Measurements from ENCODE around the gene RDX.
"Not testable (repeated sequence)": the region's sequence is repeated elsewhere in the genome, so short reads cannot be mapped to it uniquely, and the experiment has no call there.

RDX gene

GRCh38 chr11:110305169-110306018 lies 9.0 kb upstream of the RDX start:
- DNase-seq (ENCODE audit: low spot score) = no peak

GRCh38 chr11:110303414-110303826 lies 7.0 kb upstream of the RDX start:
- DNase-seq (ENCODE audit: low spot score) = no peak

GRCh38 chr11:110301577-110301976 lies 5.2 kb upstream of the RDX start:
- no peak for DNase-seq (ENCODE audit: low spot score)

- DNase-seq (ENCODE audit: low spot score) = no peak
Measured at GRCh38 chr11:110301032-110301431, 4.6 kb upstream of the RDX start.

GRCh38 chr11:110299006-110299785 lies 2.8 kb upstream of the RDX start:
- DNase-seq (ENCODE audit: low spot score) = no peak

GRCh38 chr11:110298301-110298765 lies 1.9 kb upstream of the RDX start:
- no peak for DNase-seq (ENCODE audit: low spot score)

- DNase-seq (ENCODE audit: low spot score) = no peak
Measured at GRCh38 chr11:110297726-110298300, 1.4 kb upstream of the RDX start.

GRCh38 chr11:110297076-110297725 lies 787 bp upstream of the RDX start:
- DNase-seq (ENCODE audit: low spot score) = no peak

- no peak for DNase-seq (ENCODE audit: low spot score)
Measured at GRCh38 chr11:110295531-110296225, 736 bp downstream of the RDX start.

- no peak for DNase-seq (ENCODE audit: low spot score)
Measured at GRCh38 chr11:110295086-110295485, 1.3 kb downstream of the RDX start.

- no peak for DNase-seq (ENCODE audit: low spot score)
Measured at GRCh38 chr11:110294509-110294908, 1.9 kb downstream of the RDX start.

GRCh38 chr11:110293389-110293788 lies 3.0 kb downstream of the RDX start:
- no peak for DNase-seq (ENCODE audit: low spot score)

GRCh38 chr11:110292146-110292545 lies 4.3 kb downstream of the RDX start:
- not testable (repeated sequence) for DNase-seq (ENCODE audit: low spot score)

GRCh38 chr11:110290591-110291334 lies 5.7 kb downstream of the RDX start:
- no peak for DNase-seq (ENCODE audit: low spot score)

- DNase-seq (ENCODE audit: low spot score) = no peak
Measured at GRCh38 chr11:110289472-110289871, 6.9 kb downstream of the RDX start.

- DNase-seq (ENCODE audit: low spot score) = no peak
Measured at GRCh38 chr11:110287537-110287936, 8.9 kb downstream of the RDX start.

- no peak for DNase-seq (ENCODE audit: low spot score)
Measured at GRCh38 chr11:110286298-110287040, 9.9 kb downstream of the RDX start.

GRCh38 chr11:110283862-110284261 lies 12.6 kb downstream of the RDX start:
- no peak for DNase-seq (ENCODE audit: low spot score)

- not testable (repeated sequence) for DNase-seq (ENCODE audit: low spot score)
Measured at GRCh38 chr11:110280595-110280994, 15.8 kb downstream of the RDX start.

GRCh38 chr11:110279881-110280280 lies 16.5 kb downstream of the RDX start:
- no peak for DNase-seq (ENCODE audit: low spot score)
